HepG2 (cell line): ENCODE data around the gene GLYR1. TPM values are rescaled to one million over a fixed set of nuclear protein-coding genes. Genes with fewer than 3 reads are reported as not detected.

Experiments used
- ATM ChIP-seq: fragments of 450-650 bp; IDR thresholded peaks from 2 replicates; pipeline ENCODE4 v1.7.1; 2017; ENCODE audit warnings: mild to moderate bottlenecking, borderline replicate concordance
- BHLHE40 ChIP-seq: IDR thresholded peaks from 2 replicates; pipeline ENCODE4 v1.6.1; 2011; ENCODE audit warnings: low read length, improper control_type of control experiment
- ETV6 ChIP-seq: sonication (generic); formaldehyde crosslinking; conservative IDR thresholded peaks from 2 replicates; pipeline ENCODE4 v1.4.0; 2020; ENCODE audit warnings: missing genetic modification reagents
- HNF4A ChIP-seq: sonication (generic); formaldehyde crosslinking; IDR thresholded peaks from 2 replicates; pipeline ENCODE4 v1.4.0; 2020; ENCODE audit warnings: missing genetic modification reagents
- IRX3 ChIP-seq: sonication (generic); formaldehyde crosslinking; IDR thresholded peaks from 2 replicates; pipeline ENCODE4 v1.8.1; 2023; ENCODE audit warnings: mild to moderate bottlenecking, low read depth, missing genetic modification reagents, borderline replicate concordance
- KDM5B ChIP-seq: sonication (generic); formaldehyde crosslinking; IDR thresholded peaks from 2 replicates; pipeline ENCODE4 v1.4.0; 2020; ENCODE audit warnings: missing genetic modification reagents, mild to moderate bottlenecking, borderline replicate concordance
- MZF1 ChIP-seq: sonication (generic); formaldehyde crosslinking; IDR thresholded peaks from 2 replicates; pipeline ENCODE4 v1.8.1; 2023; ENCODE audit warnings: mild to moderate bottlenecking, missing genetic modification reagents, borderline replicate concordance
- NCOR1 ChIP-seq: fragments of 200-600 bp; sonication (generic); IDR thresholded peaks from 2 replicates; pipeline ENCODE4 v1.7.0; 2017; ENCODE audit warnings: antibody characterized with exemption, low read length, borderline replicate concordance
- NFE2L1 ChIP-seq: sonication (generic); formaldehyde crosslinking; IDR thresholded peaks from 2 replicates; pipeline ENCODE4 v1.4.0; 2020; ENCODE audit warnings: missing genetic modification reagents, mild to moderate bottlenecking, borderline replicate concordance
- NFIC ChIP-seq: IDR thresholded peaks from 2 replicates; pipeline ENCODE4 v1.6.1; 2012; ENCODE audit warnings: mild to moderate bottlenecking, low read length, inconsistent platforms
- SALL2 ChIP-seq: sonication (generic); formaldehyde crosslinking; IDR thresholded peaks from 2 replicates; pipeline ENCODE4 v1.8.1; 2023; ENCODE audit warnings: mild to moderate bottlenecking, missing genetic modification reagents, inconsistent platforms
- SPEN ChIP-seq: sonication (generic); formaldehyde crosslinking; IDR thresholded peaks from 2 replicates; pipeline ENCODE4 v1.5.1; 2020; ENCODE audit warnings: low read depth, mild to moderate bottlenecking, missing genetic modification reagents
- ZFP37 ChIP-seq: sonication (generic); formaldehyde crosslinking; IDR thresholded peaks from 2 replicates; pipeline ENCODE4 v1.4.0; 2020; ENCODE audit warnings: missing genetic modification reagents, borderline replicate concordance
- ZNF564 ChIP-seq: sonication (generic); formaldehyde crosslinking; IDR thresholded peaks from 2 replicates; pipeline ENCODE4 v1.8.1; 2023; ENCODE audit warnings: mild to moderate bottlenecking, missing genetic modification reagents
- ZNF672 ChIP-seq: sonication (generic); formaldehyde crosslinking; IDR thresholded peaks from 2 replicates; pipeline ENCODE4 v1.8.1; 2022; ENCODE audit warnings: missing genetic modification reagents
- ZNF777 ChIP-seq: sonication (generic); formaldehyde crosslinking; IDR thresholded peaks from 2 replicates; pipeline ENCODE4 v1.4.0; 2020; ENCODE audit warnings: missing genetic modification reagents
- polyA plus RNA-seq, 8 experiments: library from polyadenylated mRNA; depleted of rRNA in 3 of 8; stranded (reverse) in 7 of 8; unstranded in 1 of 8; fragments of >200 nt; fragmentation: Illumina TruSeq in 4 of 8; extraction: Trizol in 4 of 8; gene quantifications; 2 replicates each; pipeline versions ENCODE4 v1.2.1 to v1.2.3, GENCODE V29; 2011 to 2016; ENCODE audit warnings: low read depth in 4 of 8, missing spikeins in 1 of 8, mixed read lengths in 1 of 8; ENCODE audit not compliant: insufficient read depth in 1 of 8
- total RNA-seq, 5 experiments: library from RNA; depleted of rRNA; stranded (reverse); fragments of >200 nt; fragmentation: Illumina TruSeq; extraction: Trizol; gene quantifications; 2 replicates each; pipeline ENCODE4 v1.2.3, GENCODE V29; 2016; ENCODE audit warnings: low read depth in 1 of 5
- TF ChIP-seq, protein P1 (sequence below): sonication (generic); formaldehyde crosslinking; IDR thresholded peaks from 2 replicates; pipeline ENCODE4 v1.4.0; 2020; ENCODE audit warnings: missing genetic modification reagents; ENCODE audit errors: not compliant biosample characterization
- TF ChIP-seq, protein P2 (sequence below): IDR thresholded peaks from 2 replicates; pipeline ENCODE4 v1.6.1; 2016; ENCODE audit warnings: low read depth, missing genetic modification reagents, missing compliant biosample characterization
- TF ChIP-seq, protein P3 (sequence below): sonication (generic); formaldehyde crosslinking; IDR thresholded peaks from 2 replicates; pipeline ENCODE4 v1.5.0; 2020; ENCODE audit warnings: mild to moderate bottlenecking, missing genetic modification reagents, borderline replicate concordance

GLYR1 gene
- total and polyA plus RNA-seq, 2 of the 13 experiments (the other 11 are each of a cell fraction or from before 2014, with no cell fraction given), result 28.3 to 48.7 TPM

DNA sequence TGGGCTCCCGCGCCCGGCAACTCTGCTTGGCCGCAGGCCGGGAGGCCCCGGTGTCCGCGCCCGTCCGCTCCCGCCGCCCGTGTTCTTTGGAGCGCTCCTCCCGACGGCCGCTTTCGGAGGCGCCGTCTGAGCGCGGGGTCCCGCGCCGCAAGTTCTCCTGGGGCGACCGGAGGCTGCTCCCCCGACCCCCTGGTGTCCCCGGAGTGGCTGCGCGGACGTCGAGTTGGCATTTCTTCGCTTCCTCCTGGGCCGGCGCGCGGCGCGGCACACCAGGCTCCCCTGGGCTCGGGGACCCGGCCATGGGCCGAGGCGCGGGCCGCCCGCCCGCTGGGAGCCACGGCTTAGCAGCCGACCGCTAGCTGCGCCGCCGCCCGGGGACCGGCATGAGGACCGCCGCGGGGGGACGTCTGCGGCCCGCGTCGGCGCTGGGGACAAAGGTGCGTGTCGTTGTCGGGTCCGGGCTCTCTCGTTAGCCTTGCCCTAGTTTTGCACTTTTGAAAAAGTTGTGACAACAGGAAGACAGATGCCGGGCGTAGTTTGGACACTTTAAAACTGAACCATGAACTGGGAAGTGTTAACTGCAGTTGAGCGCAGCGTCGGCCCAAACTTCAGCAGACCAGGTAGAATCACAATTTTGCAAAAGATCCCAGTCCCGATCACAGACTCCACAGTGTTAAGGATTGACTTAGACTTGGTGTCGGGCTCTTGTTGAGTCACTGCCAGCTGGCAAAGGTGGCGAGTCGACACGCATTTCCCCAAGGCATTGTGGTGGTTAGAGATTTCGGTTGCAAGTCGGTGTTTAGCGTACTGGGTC lies 893 bp upstream of the GLYR1 start (continued):
- no peak for TF ChIP-seq ETV6 (CRISPR knock-in tag)
- TF ChIP-seq NCOR1, result no peak
- no peak for TF ChIP-seq NFIC
- no peak for TF ChIP-seq SPEN (CRISPR knock-in tag)
- no peak for TF ChIP-seq ATM
- TF ChIP-seq ZNF564 (CRISPR knock-in tag), result no peak
- 0 out of 2 replicates have a peak, but pooled peaks have one; percentile 6 for TF ChIP-seq KDM5B (CRISPR knock-in tag)
- no peak for TF ChIP-seq NFE2L1
- TF ChIP-seq, protein P1, sequence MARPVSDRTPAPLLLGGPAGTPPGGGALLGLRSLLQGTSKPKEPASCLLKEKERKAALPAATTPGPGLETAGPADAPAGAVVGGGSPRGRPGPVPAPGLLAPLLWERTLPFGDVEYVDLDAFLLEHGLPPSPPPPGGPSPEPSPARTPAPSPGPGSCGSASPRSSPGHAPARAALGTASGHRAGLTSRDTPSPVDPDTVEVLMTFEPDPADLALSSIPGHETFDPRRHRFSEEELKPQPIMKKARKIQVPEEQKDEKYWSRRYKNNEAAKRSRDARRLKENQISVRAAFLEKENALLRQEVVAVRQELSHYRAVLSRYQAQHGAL, result no peak
- TF ChIP-seq ZNF777 (CRISPR knock-in tag), result peak; percentile 90
- TF ChIP-seq, protein P2, sequence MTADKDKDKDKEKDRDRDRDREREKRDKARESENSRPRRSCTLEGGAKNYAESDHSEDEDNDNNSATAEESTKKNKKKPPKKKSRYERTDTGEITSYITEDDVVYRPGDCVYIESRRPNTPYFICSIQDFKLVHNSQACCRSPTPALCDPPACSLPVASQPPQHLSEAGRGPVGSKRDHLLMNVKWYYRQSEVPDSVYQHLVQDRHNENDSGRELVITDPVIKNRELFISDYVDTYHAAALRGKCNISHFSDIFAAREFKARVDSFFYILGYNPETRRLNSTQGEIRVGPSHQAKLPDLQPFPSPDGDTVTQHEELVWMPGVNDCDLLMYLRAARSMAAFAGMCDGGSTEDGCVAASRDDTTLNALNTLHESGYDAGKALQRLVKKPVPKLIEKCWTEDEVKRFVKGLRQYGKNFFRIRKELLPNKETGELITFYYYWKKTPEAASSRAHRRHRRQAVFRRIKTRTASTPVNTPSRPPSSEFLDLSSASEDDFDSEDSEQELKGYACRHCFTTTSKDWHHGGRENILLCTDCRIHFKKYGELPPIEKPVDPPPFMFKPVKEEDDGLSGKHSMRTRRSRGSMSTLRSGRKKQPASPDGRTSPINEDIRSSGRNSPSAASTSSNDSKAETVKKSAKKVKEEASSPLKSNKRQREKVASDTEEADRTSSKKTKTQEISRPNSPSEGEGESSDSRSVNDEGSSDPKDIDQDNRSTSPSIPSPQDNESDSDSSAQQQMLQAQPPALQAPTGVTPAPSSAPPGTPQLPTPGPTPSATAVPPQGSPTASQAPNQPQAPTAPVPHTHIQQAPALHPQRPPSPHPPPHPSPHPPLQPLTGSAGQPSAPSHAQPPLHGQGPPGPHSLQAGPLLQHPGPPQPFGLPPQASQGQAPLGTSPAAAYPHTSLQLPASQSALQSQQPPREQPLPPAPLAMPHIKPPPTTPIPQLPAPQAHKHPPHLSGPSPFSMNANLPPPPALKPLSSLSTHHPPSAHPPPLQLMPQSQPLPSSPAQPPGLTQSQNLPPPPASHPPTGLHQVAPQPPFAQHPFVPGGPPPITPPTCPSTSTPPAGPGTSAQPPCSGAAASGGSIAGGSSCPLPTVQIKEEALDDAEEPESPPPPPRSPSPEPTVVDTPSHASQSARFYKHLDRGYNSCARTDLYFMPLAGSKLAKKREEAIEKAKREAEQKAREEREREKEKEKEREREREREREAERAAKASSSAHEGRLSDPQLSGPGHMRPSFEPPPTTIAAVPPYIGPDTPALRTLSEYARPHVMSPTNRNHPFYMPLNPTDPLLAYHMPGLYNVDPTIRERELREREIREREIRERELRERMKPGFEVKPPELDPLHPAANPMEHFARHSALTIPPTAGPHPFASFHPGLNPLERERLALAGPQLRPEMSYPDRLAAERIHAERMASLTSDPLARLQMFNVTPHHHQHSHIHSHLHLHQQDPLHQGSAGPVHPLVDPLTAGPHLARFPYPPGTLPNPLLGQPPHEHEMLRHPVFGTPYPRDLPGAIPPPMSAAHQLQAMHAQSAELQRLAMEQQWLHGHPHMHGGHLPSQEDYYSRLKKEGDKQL (CRISPR knock-in tag), result no peak
- TF ChIP-seq ZNF672 (CRISPR knock-in tag), result peak; percentile 70; the same call in 1 of the 2 replicates
- no peak for TF ChIP-seq IRX3
- 0 out of 2 replicates have a peak, but pooled peaks have one; percentile 4 for TF ChIP-seq HNF4A
- TF ChIP-seq, protein P3, sequence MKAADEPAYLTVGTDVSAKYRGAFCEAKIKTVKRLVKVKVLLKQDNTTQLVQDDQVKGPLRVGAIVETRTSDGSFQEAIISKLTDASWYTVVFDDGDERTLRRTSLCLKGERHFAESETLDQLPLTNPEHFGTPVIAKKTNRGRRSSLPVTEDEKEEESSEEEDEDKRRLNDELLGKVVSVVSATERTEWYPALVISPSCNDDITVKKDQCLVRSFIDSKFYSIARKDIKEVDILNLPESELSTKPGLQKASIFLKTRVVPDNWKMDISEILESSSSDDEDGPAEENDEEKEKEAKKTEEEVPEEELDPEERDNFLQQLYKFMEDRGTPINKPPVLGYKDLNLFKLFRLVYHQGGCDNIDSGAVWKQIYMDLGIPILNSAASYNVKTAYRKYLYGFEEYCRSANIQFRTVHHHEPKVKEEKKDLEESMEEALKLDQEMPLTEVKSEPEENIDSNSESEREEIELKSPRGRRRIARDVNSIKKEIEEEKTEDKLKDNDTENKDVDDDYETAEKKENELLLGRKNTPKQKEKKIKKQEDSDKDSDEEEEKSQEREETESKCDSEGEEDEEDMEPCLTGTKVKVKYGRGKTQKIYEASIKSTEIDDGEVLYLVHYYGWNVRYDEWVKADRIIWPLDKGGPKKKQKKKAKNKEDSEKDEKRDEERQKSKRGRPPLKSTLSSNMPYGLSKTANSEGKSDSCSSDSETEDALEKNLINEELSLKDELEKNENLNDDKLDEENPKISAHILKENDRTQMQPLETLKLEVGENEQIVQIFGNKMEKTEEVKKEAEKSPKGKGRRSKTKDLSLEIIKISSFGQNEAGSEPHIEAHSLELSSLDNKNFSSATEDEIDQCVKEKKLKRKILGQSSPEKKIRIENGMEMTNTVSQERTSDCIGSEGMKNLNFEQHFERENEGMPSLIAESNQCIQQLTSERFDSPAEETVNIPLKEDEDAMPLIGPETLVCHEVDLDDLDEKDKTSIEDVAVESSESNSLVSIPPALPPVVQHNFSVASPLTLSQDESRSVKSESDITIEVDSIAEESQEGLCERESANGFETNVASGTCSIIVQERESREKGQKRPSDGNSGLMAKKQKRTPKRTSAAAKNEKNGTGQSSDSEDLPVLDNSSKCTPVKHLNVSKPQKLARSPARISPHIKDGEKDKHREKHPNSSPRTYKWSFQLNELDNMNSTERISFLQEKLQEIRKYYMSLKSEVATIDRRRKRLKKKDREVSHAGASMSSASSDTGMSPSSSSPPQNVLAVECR (CRISPR knock-in tag), result no peak
- no peak for TF ChIP-seq ZFP37 (CRISPR knock-in tag)
- no peak for TF ChIP-seq BHLHE40
- no peak for TF ChIP-seq MZF1 (CRISPR knock-in tag)
- no peak for TF ChIP-seq SALL2
